ENCODE data around the gene ZNF469. TPM values are rescaled to one million over a fixed set of nuclear protein-coding genes. Genes with fewer than 3 reads are reported as not detected.
A peak's percentile ranks its signal among the peaks of the same experiment; 100 is the strongest.

ZNF469 gene
- total RNA-seq, 6 donors from 2014 or later, result 0.98 to 4.2 (median 2.4) TPM

DNA sequence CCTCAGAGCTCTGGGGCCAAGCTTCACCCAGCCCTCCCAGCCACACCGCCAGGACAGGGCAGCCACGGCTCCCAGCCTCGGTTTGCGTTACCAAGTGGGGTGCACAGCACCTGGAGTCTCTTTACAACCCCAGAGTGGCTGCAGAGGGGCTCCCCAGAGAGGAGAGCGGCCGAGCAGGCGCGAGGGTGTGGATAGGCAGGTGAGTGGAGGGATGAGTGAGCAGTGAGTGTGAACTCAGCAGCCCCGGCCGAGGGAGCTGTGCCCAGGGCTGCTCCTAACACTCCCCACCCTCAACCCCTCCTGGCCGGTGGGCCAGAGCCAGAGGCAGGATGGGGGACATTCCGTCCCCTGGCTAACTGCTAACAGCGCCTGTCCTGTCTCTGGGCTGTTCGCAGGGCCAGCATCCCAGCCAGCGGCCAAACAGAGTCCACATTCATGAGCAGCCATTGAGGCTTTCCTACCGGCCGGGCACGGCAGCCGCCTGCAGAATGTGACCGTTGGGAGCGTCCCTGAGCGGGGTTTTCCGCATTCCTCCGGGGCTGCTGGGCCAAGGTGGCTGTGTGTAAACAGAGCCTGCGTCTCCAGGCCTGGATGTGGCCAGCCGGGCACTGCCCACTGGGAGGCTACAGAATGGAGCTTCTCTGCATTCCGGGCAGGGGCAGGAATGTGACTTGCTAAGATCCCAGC lies 5.3 kb downstream of the ZNF469 start:
- DNase-seq (peak; percentile 86 to 88), ATAC-seq (ENCODE audit: low FRiP score in 2 of 2) (peak; percentile 32 to 89)
- WGBS, 2 donors, result 31 to 58% methylated on average over 8 to 27 of the region's 27 CpGs
- H3K27ac ChIP-seq, result peak overlapping the region; percentile 69 to 86 (median 77)
- H3K4me1 ChIP-seq, result peaks cover 11 to 24% (median 18%) of the 10 kb centered on the region in 4 donors
- TF ChIP-seq EP300 (IDR thresholded peaks at IDR 0.05) (no peak), POLR2A (IDR thresholded peaks at IDR 0.05) (peak in 1 of 4 donors; percentile 53), POLR2AphosphoS5 (IDR thresholded peaks at IDR 0.05) (peak in 1 of 2 donors; percentile 10)
- TF ChIP-seq, protein P1, sequence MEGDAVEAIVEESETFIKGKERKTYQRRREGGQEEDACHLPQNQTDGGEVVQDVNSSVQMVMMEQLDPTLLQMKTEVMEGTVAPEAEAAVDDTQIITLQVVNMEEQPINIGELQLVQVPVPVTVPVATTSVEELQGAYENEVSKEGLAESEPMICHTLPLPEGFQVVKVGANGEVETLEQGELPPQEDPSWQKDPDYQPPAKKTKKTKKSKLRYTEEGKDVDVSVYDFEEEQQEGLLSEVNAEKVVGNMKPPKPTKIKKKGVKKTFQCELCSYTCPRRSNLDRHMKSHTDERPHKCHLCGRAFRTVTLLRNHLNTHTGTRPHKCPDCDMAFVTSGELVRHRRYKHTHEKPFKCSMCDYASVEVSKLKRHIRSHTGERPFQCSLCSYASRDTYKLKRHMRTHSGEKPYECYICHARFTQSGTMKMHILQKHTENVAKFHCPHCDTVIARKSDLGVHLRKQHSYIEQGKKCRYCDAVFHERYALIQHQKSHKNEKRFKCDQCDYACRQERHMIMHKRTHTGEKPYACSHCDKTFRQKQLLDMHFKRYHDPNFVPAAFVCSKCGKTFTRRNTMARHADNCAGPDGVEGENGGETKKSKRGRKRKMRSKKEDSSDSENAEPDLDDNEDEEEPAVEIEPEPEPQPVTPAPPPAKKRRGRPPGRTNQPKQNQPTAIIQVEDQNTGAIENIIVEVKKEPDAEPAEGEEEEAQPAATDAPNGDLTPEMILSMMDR (IDR thresholded peaks at IDR 0.05), result peak in 1 of 6 experiments; percentile 28
- no peaks in the 10 kb centered on the region for H3K36me3 ChIP-seq
- no peak overlapping the region for H3K4me3 ChIP-seq
- H3K27me3 ChIP-seq, result peaks cover 0 to 8% (median 4%) of the 10 kb centered on the region in 4 donors
- H3K9me3 ChIP-seq, result no peaks in the 10 kb centered on the region

DNA sequence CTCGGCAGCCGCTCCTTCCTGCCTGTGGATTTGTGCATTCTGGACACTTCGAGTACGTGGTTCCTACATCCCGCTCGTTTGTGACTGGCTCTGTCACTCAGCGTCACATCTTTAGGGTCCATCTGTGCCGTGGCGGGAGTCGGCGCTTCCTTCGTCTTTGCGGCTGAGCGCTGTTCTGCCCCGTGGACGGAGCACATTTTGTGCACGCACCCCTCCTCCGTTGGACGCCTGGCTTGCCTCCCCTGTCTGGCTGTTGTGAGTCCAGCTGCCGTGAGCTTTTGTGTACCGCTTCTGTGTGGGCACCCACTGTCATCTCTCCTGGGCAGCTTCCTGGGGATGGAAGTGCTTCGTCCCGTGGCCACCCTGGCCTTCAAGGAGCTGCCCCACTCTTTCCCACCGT lies 6.4 kb downstream of the ZNF469 start:
- 86 to 88% methylated on average over 22 to 24 of the region's 24 CpGs for WGBS, 2 donors

DNA sequence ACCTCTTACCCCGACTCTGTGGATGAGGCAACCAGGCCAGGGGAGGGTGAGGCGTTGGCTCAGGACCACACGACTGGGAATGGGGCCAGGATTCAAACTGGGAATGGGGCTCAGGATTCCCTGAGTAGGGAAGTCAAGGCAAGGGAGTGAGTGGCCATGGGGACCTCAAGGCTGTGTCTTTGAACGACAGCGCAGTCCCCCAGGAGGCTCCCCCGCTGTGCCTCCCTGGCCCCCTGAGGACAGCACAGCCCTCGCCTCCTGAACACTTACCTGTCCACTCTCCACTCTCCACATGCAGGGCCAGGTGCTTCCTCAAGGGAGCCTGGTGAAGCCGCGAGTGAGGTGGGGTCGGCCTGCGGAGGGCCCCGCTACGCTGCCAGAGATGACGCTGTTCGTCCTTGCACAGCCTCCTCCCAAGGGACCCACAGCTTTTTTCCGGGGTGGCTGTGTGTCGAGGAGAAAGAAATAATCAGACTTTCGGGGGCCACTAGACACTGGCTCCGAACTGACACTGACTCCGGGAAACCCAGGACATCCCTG lies 6.9 kb downstream of the ZNF469 start:
- Histone ChIP-seq H3K4me3 (no peak overlapping the region), H3K27ac (no peak overlapping the region), H3K4me1 (peaks cover 0 to 18% (median 10%) of the 10 kb centered on the region in 4 donors), H3K9me3 (no peaks in the 10 kb centered on the region), H3K36me3 (no peaks in the 10 kb centered on the region), H3K27me3 (no peaks in the 10 kb centered on the region)
- WGBS, 2 donors, result 82 to 89% methylated on average over 13 to 19 of the region's 20 CpGs
- DNase-seq (peak in 1 of 2 donors; percentile 56), ATAC-seq (ENCODE audit: low FRiP score in 2 of 2) (no peak)
- TF ChIP-seq POLR2AphosphoS5 (IDR thresholded peaks at IDR 0.05) (no peak), EP300 (IDR thresholded peaks at IDR 0.05) (no peak)

More for the DNA sequence above, 6.4 kb downstream of the ZNF469 start:
- ATAC-seq (ENCODE audit: low FRiP score in 2 of 2) (no peak), DNase-seq (peak in 1 of 2 donors; percentile 54)
- no peaks in the 10 kb centered on the region for H3K9me3 ChIP-seq
- H3K4me1 ChIP-seq, result peaks cover under 1 to 18% (median 10%) of the 10 kb centered on the region in 4 donors
- no peak overlapping the region for H3K4me3 ChIP-seq
- H3K36me3 ChIP-seq, result no peaks in the 10 kb centered on the region
- H3K27me3 ChIP-seq, result no peaks in the 10 kb centered on the region
- no peak overlapping the region for H3K27ac ChIP-seq
- TF ChIP-seq EP300 (IDR thresholded peaks at IDR 0.05), result no peak
- no peak for TF ChIP-seq POLR2A (IDR thresholded peaks at IDR 0.05)
- TF ChIP-seq, protein P1 (IDR thresholded peaks at IDR 0.05), result no peak
- TF ChIP-seq POLR2AphosphoS5 (IDR thresholded peaks at IDR 0.05), result no peak

DNA sequence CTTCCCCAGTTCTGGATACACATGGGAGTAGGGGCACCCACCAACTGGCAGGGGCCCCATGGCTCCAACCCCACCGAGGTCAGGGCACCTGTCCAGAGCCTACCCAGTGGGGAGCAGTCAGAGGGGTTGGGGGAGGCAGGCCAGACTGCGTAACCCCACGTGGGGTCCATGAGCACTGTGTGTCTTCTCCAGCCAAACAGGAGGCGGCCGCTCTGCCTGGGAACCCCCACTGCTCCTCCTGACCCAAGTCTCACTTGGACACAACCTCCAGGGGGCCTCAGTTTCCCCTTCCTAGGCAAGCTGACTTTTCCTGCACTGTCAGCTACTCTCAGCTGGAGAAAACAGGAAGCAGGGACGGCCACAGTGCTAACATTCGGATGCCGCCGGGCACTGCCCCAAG lies 7.5 kb downstream of the ZNF469 start:
- ATAC-seq (ENCODE audit: low FRiP score in 2 of 2) (no peak), DNase-seq (peak in 1 of 2 donors; percentile 42)
- H3K4me1 ChIP-seq, result peaks cover 0 to 18% (median 10%) of the 10 kb centered on the region in 4 donors
- H3K27ac ChIP-seq, result no peak overlapping the region
- no peaks in the 10 kb centered on the region for H3K27me3 ChIP-seq
- 75% methylated on average over 7 of the region's 9 CpGs; no CpG with 5 or more reads in 1 of the 2 donors for WGBS, 2 donors
- no peaks in the 10 kb centered on the region for H3K36me3 ChIP-seq
- H3K9me3 ChIP-seq, result no peaks in the 10 kb centered on the region
- H3K4me3 ChIP-seq, result no peak overlapping the region
- TF ChIP-seq POLR2A (IDR thresholded peaks at IDR 0.05), result no peak
- TF ChIP-seq, protein P1 (IDR thresholded peaks at IDR 0.05), result no peak
- TF ChIP-seq EP300 (IDR thresholded peaks at IDR 0.05), result no peak
- TF ChIP-seq POLR2AphosphoS5 (IDR thresholded peaks at IDR 0.05), result no peak

DNA sequence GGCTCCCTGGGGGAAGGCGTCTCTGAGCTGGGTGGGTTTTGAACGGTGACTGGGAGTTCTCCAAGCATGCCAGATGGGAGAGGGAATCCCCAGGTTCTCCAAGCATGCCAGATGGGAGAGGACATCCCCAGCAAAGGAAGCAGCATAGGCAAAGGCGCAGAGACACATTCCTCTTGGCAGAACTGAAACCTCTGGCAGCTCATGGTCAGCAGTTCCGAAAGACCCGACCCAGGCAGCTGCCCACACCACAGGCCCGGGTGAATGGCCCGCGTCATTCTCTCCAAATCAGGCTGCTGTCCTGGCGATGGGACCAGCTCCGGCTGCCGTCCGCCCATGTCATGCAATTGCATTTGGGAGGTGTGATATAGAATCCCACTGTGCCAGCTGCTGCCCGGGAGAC lies 8.0 kb downstream of the ZNF469 start:
- Histone ChIP-seq H3K4me1 (peaks cover 0 to 18% (median 10%) of the 10 kb centered on the region in 4 donors), H3K27ac (no peak overlapping the region), H3K27me3 (no peaks in the 10 kb centered on the region), H3K36me3 (no peaks in the 10 kb centered on the region), H3K4me3 (no peak overlapping the region), H3K9me3 (no peaks in the 10 kb centered on the region)
- WGBS, 2 donors, result 88 to 100% methylated on average over 3 to 13 of the region's 13 CpGs
- ATAC-seq (ENCODE audit: low FRiP score in 2 of 2) (no peak), DNase-seq (peak in 1 of 2 donors; percentile 66)
- TF ChIP-seq POLR2AphosphoS5 (IDR thresholded peaks at IDR 0.05) (no peak), EP300 (IDR thresholded peaks at IDR 0.05) (no peak), POLR2A (IDR thresholded peaks at IDR 0.05) (no peak)
- TF ChIP-seq, protein P1 (IDR thresholded peaks at IDR 0.05), result no peak

Data from upper lobe of left lung (tissue), 6 donors.